GM21367 (cell line): ENCODE data around the gene PCDH15.
"Not testable (repeated sequence)": the region's sequence is repeated elsewhere in the genome, so short reads cannot be mapped to it uniquely, and the experiment has no call there.

Source experiments
- ATAC-seq: cut with Tn5 transposase; IDR thresholded peaks from one replicate; pipeline ENCODE4 v1.9.1; 2021; ENCODE audit not compliant: unreplicated experiment

Gene PCDH15

DNA sequence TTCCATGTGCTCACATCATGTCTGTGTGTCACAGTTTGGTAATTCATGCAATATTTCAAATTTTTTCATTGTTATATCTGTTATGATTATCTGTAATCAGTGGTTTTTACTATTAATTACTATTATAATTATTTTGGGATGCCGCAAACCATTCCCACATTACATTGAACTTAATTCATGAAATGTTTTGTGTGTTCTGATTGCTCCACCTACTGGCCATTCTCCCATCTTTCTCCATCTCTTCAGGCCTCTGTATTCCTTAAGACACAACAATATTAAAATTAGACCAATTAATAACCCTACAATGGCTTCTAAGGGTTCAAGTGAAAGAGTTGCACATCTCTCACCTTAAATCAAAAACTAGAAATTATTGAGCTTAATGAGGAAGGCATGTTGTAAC is 398.5 kb downstream of the PCDH15 start:
- no peak for ATAC-seq

DNA sequence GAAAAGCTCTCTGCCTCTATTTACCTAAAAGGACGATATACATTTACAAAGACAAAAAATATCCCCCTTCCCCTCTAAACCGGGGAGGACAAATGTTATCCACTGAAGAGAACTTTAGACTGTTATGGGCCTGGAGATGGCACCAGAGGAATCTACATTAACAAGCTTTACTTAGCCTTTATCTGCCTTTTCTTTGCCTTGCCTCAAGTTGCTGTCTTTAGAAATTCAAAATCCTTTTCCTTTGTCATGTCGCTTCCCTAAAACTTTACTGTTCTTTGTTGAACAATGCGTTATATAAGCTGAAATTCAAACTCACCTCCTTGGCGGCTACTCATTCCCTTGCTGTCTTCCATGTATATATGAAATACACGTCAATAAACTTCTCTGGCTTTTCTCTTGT is 405.0 kb downstream of the PCDH15 start:
- no peak for ATAC-seq

DNA sequence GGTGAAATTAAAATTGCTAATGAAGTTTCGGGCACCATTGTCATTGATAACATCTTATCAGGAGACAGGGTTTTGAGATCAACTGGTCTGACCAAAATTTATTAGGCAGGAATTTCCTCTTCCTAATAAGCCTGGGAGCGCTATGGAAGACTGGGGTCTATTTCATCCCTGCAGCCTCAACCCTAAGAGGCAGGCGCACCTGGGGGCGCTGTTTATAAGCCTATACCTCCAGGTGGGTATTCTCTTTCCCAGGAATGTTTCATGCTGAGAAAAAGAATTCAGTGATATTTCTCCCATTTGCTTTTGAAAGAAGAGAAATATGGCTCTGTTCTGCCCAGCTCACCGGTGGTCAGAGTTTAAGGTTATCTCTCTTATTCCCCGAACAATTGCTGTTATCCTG is 406.4 kb downstream of the PCDH15 start:
- not testable (repeated sequence) for ATAC-seq

DNA sequence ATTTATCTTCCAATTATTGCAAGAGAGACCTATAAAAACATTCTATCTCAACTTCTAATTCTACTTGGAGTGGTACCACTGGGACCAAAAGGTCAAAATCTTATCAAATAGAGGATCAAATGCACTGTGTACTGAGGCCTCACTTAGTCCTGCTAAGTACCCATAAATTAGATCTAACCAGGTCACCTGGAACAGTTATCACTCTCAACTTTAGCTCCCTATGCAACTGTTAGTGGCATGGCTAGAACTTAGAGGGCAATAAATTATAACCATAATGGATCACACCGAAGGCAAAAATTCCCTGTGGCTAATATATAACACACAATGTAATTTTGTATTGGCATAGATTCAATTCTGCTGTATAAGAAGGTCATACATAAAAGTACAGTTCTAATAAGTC is 428.9 kb downstream of the PCDH15 start:
- ATAC-seq: no peak

DNA sequence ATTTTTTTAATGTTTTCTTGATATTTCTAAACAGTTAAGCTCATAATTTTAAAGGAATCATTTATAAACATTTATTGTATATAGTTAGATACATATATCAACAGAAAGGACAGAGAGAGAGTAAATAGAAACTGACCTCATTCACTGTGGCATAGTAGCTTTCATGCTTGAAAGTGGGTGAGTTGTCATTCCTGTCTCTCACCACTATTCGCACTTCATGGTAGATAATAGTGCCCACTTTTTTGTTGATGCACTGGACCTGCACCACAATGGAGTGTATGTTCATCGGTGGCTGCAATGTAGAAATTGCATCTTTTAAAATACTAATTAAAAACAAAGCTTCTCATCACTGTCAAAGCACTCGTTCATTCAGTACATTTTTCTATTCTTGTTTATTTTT is 432.0 kb downstream of the PCDH15 start:
- ATAC-seq: no peak

DNA sequence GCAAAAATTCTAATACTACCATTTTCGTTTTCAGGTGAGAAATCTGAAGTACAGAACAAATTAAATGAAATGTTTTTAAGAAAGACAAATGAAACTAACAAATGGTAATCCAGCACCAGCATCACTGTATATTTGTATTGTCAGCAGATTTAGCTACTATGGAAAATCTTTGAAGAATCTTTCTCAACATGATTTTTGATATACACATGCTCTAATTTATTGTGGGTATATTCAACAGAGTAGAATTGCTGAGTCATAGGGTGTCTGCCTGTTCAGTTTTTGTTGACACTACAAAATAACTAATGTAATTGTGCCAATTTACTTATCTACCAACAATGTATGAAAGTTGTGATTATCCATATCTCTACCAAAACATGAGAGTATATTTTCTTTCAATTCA is 437.6 kb downstream of the PCDH15 start:
- ATAC-seq: no peak

DNA sequence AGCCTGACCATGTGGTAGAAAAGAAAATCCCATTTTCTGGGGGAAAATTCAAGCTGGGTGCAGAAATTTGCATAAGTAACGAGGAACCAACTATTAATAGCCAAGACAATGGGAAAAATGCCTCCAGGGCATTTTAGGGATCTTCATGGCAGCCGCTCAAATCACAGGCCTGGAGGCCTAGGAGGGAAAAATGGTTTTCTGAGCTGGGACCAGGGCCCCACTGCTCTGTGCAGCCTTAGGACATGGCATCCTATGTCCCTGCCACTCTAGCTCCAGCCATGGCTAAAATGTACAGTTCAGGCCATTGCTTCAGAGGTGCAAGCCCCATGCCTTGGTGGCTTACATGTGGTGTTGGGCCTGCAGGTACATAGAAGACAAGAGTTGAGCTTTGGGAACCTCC is 459.0 kb downstream of the PCDH15 start:
- no peak for ATAC-seq

DNA sequence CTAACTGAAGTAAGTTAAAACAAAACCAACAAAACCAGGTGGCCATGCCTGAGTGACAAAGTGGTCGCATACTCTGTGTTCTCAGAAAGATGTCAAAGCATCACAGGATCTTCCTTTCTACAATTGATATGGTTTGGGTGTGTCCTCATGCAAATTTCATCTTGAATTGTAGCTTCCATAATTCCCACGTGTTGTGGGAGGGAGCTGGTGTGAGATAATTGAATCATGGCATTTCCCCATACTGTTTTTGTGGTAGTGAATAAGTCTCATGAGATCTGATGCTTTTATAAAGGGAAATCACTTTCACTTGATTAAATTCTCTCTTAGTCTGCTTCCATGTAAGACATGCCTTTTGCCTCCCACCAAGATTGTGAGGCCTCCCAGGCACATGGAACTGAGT is 465.7 kb downstream of the PCDH15 start:
- ATAC-seq: no peak

DNA sequence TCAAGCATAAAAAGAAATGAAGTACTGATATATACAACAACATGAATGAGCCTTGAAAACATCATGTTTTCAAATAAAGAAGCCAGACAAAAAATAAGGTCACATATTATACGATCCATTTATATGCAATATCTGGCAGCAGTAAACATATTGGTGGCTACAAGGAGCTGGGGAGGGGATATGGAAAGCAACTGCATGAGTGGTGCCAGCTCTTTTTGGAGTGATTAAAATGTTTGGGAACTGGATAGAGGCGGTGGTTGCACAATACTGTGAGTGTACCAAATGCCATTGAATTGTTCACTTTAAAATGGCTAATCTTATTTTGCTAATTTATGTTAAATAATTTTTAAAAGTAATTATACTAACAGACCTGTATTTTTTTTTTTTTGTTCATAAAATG is 481.7 kb downstream of the PCDH15 start:
- ATAC-seq: no peak

DNA sequence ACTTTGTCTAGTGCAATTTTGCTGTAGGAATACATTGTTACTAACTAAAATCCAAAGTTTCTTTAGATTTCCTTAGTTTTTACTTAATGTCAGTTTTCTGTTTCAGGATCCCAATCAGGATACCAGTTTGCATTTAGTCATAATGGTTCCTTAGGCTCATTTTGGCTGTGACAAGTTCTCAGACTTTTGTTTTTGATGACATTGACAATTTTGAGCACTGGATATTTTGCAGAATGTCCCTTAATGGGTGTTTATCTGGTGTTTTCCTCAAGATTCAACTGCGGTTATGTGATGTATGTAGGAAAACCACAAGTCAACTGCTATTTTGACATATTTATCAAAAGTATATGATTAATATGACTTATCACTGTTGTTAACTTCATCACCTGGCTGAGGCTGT is 482.6 kb downstream of the PCDH15 start:
- no peak for ATAC-seq

DNA sequence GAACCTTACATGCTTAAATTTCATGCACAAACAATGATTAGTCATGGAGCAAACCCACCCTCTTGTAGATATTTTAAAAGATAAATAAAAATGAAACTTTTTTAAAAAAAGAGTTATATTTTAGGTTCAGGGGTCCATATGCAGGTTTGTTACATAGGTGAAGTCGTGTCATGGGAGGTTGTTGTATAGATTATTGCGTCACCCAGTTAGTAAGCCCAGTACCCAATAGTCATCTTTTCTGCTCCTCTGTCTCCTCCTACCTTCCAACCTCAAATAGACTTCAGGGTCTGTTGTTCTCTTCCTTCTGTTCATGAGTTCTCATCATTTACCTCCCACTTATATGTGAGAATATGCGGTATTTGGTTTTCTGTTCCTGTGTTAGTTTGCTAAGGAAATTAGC is 486.6 kb downstream of the PCDH15 start:
- no peak for ATAC-seq

DNA sequence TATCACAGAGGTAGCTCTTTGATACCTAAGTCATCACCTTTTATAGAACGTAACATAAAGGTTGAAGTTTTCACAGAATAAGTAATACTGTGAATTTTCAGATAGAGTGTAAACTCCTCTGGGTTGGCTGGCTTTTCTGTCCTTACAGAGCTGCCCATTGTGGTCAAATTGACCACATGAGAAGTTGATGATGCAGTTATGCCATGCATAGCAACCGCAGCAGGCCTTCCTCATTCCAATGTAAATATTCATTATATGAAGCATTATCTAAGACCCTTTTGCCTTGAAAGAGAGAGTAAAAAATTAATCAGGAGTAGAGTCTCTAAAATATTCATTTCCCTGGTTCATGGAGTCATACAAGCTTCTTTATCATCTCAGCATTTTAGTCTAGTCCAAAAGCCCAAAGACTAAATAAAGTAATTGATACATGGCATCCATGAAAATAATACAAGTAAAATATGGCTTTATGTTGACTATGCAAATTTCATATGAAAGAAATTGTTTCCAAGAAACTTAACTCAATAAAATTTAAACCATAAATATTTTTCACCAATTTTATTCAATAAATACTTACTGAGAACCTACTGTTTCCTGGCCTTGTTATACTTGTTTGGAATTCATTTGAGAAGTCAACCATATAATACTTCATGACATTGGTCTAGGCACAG is 516.4 kb downstream of the PCDH15 start:
- ATAC-seq: no peak

DNA sequence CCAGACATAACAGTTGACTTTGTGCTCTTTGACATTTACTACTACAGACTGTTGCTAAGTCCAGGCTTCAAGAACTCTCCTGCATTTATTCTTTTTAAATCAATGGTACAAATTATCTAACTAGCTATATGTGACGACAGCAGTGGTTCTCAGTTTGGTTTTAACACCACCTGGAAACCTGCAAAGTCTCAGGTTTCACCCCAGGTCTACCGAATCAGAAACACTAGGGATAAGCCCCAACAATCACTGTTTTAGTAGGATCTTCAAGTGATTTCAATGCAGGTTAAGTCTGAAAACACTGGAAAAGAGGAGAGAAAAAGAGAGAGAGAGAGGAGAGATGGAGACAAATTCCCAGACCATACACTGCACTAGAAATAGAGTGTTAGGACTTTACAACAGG is 519.0 kb downstream of the PCDH15 start:
- no peak for ATAC-seq

DNA sequence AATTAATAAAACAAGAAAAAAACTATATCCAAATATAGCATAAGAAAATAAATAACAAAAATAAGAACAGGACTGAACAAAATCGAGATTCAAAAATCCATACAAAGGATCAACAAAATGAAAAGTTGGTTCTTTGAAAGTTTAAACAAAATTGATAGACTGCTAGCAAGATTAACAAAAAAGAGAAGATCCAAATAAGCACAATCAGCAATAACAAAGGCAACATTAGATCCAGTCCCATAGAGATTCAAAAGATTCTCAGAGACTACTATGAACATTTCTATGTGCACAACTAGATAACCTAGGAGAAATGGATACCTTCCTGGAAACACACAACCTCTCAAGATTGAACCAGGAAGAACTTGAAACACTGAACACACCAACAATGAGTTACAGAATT is 534.6 kb downstream of the PCDH15 start:
- no peak for ATAC-seq

DNA sequence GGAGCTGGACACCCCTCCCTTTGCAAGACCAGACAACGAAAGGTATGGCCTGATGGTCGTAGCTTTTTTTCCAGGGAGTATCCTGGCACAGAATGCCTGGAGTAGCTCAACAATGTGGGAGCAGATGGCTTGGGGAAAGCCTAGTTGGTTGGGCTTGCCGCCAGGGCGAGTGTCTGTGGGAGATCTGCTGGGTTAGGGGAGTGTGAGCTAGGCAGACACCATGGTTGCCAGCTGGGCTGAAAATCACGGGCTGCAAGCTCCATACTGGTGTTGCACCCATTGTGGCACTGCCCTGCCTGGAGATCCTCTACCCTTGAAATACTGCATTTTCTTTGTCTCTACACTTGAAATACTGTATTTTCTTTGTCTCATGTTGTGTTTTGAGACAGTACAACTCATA is 538.3 kb downstream of the PCDH15 start:
- ATAC-seq: no peak

DNA sequence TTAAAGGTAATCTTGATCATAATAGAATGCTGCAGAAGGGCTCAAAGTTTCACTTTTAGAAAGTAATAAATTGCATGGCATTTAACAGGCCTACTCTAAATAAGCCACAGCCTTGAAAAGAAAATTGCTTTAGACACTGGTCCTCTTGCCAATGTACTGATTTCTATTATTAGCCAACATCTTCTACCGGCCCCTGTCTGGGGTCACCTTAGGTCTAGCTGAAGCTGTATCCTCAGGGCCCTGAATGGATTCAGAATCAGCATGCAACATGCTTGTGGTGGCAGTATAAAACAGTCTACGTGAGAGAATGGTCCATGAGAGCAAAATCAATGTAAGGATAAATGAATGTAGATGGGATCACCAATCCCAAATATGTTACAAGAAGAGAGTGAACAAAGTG is 541.9 kb downstream of the PCDH15 start:
- ATAC-seq: no peak

DNA sequence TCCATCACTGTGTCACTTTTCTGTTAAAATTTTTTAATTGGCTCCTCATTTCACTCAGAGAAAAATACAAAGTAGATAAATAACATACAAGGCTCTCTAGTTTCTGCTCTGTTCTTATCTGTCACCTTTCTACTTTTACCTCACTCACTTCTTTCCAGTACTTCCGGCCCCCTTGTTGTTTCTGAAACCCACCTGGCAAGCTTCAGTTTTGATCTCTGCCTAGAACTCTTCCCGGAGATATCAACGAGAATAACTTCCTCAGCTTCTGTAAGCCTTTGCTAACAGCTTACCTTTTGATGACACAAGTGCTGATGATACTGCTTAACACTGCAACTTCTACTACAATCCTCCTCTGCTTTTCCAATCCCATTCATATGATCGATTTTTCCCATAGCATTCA is 566.2 kb downstream of the PCDH15 start:
- no peak for ATAC-seq

DNA sequence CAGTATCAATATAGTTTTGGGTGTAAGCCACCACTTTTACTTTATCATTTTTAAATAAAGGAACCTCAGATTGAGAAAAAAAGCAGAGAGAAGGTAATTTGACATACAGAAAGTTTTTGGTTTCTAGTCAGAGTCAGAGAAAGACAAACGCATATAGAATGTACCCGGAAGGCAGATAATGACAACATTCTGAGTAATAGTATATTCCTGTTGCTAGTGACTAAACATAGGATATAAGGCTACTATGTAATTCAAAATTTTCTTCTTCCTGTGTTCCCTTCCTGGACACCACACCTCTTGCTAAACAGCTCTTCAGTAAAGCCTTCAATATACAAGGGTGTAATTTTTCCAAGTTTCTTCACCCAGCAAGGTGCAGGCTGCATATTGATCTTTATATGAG is 597.6 kb downstream of the PCDH15 start:
- ATAC-seq: no peak

DNA sequence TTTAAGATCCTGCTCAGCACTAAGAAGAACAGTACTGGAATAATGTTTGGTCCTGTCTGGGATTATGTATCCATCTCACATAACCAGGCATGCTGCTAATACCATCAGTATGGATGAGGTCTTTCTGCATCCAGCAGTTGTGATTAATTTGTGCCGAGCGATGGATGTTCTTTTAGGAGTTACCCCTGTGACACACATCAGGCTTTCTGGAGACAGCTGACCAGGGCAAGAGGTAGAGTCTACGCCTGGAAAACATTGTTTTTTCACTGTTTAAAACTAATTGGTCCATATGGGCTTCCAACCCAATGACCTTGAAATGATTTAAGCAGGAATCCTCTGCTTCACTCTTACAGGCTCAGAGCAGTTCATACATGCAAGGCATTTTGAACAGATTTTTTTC is 603.0 kb downstream of the PCDH15 start:
- ATAC-seq: no peak

DNA sequence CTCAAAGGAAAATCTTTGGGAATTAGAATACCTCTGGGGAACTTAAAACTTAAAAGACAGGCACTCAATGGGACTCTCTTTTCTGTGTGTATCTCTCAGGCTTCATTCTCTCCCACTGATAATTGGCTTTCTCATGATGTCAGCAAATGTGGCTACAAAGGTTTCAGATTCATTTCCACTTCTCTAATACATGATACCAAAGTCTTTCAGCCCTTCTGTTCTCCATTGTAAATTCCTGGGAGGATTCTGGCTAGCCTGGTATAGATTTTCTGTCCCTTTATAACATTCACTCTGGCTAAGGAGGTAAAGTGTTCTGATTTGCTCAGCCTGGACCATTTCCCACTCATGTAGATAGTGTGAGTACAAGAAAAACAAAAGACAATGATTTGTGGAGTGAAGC is 606.2 kb downstream of the PCDH15 start:
- ATAC-seq: no peak

DNA sequence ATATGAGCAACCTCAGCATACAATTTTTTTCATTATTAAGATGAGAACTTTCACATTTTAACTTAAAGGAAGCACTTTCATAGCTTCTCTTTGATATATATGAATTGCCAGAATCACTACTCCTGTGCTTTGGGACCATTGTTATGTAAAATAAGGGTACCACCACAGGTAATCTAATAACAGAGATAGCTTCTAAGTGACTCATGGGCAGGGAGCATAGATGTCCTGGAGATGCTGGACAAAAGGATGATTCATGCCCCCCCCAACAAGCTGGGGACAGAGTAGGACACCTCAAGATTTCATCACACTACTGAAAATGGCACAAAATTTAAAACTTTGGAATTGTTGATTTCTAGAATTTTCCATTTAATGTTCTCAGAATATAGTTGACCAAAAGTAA is 641.1 kb downstream of the PCDH15 start:
- no peak for ATAC-seq

DNA sequence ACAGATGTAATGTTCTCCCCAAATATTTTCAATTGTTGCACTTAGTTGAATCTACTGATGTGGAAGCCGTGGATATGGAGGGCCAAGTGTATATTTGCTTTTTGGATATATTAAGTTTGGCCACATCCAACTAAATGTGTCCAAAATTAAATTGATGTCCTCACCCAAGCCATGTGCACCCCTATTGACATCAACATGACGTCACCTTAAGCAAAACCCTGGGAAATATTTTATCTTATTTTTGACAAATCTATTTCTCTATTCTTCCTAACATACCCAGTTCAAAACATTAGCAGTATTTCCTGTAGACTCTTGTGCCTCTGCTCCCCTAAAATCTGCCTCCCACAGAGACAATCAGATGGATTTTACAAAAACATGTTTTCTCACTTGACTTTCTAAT is 652.5 kb downstream of the PCDH15 start:
- ATAC-seq: no peak

DNA sequence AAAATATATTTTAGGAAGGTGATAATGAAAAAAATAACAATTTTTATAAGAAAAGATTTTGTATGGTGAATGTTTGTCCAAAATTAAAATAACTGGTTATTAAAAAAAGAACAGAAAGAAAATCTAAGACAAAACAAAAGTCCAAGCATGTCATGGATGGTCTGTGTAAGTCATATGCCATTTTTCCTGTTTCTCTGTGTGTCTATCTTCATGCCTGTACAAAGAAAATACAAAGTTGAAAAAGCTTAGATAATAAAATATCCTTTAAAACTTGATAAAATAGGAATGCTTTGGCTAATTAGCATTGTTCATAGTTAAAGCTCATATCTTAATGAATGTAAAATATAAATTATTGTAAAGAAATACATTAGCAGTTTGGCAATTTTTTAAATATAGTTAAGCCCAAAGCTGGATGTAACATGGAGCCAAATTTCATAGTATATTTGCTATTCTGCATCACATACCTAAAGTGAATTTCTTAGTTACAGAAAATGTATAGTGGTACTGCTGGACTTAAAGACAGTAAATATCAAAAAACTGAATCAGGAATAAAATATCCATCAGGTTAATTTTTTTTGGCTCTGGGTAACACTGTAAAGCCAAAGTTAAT is 661.1 kb downstream of the PCDH15 start:
- no peak for ATAC-seq
